Measurements from ENCODE around the gene ADISSP.

The ADISSP gene

GRCh38 chr20:3786126-3786484 is 18.6 kb upstream of the ADISSP start:
- Histone ChIP-seq H3K9ac (ENCODE audit: low read length) (peak overlapping the region; percentile 56), H3K4me2 (ENCODE audit: low read depth, low read length, poor library complexity, severe bottlenecking) (peak overlapping the region; percentile 47), H3K36me3 (ENCODE audit: low read length) (no peaks in the 10 kb centered on the region), H4K20me1 (ENCODE audit: low read depth, low read length) (no peaks in the 10 kb centered on the region), H3F3A (ENCODE audit: insufficient read depth) (peaks cover 6% of the 10 kb centered on the region; the same call in 1 of the 2 replicates), H3K79me2 (ENCODE audit: insufficient read depth, low read length) (no peaks in the 10 kb centered on the region; the same call in 1 of the 2 replicates), H3K9me2 (replicated peaks; ENCODE audit: insufficient read depth, low read length) (no peaks in the 10 kb centered on the region), H2AFZ (ENCODE audit: low read depth, low read length, severe bottlenecking) (no peak overlapping the region), H3K27me3 (ENCODE audit: low read length) (no peaks in the 10 kb centered on the region), H3K9me3 (ENCODE audit: insufficient read depth, low read length) (no peaks in the 10 kb centered on the region), H3K4me3 (ENCODE audit: insufficient read depth, low read length, poor library complexity, severe bottlenecking) (peak overlapping the region; percentile 62), H3K27ac (ENCODE audit: low read depth, low read length) (0 out of 2 replicates have a peak overlapping the region, but pooled peaks have one; percentile 18)
- no peak for TF ChIP-seq CTCF (IDR thresholded peaks at IDR 0.05; ENCODE audit: insufficient read depth, low read length, poor library complexity, severe bottlenecking)
- TF ChIP-seq EZH2phosphoT487 (conservative IDR thresholded peaks at IDR 0.05; ENCODE audit: low read length) = no peak

GRCh38 chr20:3785240-3786125 is 17.9 kb upstream of the ADISSP start:
- no peaks in the 10 kb centered on the region for H3K36me3 ChIP-seq (ENCODE audit: low read length)
- no peak overlapping the region for H2AFZ ChIP-seq (ENCODE audit: low read depth, low read length, severe bottlenecking)
- TF ChIP-seq EZH2phosphoT487 (conservative IDR thresholded peaks at IDR 0.05; ENCODE audit: low read length) = no peak
- TF ChIP-seq CTCF (IDR thresholded peaks at IDR 0.05; ENCODE audit: insufficient read depth, low read length, poor library complexity, severe bottlenecking) = no peak
- peaks cover 6% of the 10 kb centered on the region; the same call in 1 of the 2 replicates for H3F3A ChIP-seq (ENCODE audit: insufficient read depth)
- H3K27ac ChIP-seq (ENCODE audit: low read depth, low read length) = no peak overlapping the region
- no peaks in the 10 kb centered on the region for H3K9me2 ChIP-seq (replicated peaks; ENCODE audit: insufficient read depth, low read length)
- no peaks in the 10 kb centered on the region for H3K9me3 ChIP-seq (ENCODE audit: insufficient read depth, low read length)
- H4K20me1 ChIP-seq (ENCODE audit: low read depth, low read length) = no peaks in the 10 kb centered on the region
- no peaks in the 10 kb centered on the region for H3K27me3 ChIP-seq (ENCODE audit: low read length)
- peak overlapping the region; percentile 47 for H3K4me2 ChIP-seq (ENCODE audit: low read depth, low read length, poor library complexity, severe bottlenecking)
- peak overlapping the region; percentile 56 for H3K9ac ChIP-seq (ENCODE audit: low read length)
- no peaks in the 10 kb centered on the region; the same call in 1 of the 2 replicates for H3K79me2 ChIP-seq (ENCODE audit: insufficient read depth, low read length)
- peak overlapping the region; percentile 62 for H3K4me3 ChIP-seq (ENCODE audit: insufficient read depth, low read length, poor library complexity, severe bottlenecking)

- Histone ChIP-seq H3K27me3 (ENCODE audit: low read length) (no peaks in the 10 kb centered on the region), H3F3A (ENCODE audit: insufficient read depth) (peaks cover 6% of the 10 kb centered on the region; the same call in 1 of the 2 replicates), H3K36me3 (ENCODE audit: low read length) (no peaks in the 10 kb centered on the region), H4K20me1 (ENCODE audit: low read depth, low read length) (no peaks in the 10 kb centered on the region), H3K79me2 (ENCODE audit: insufficient read depth, low read length) (no peaks in the 10 kb centered on the region; the same call in 1 of the 2 replicates), H3K9ac (ENCODE audit: low read length) (no peak overlapping the region), H3K4me3 (ENCODE audit: insufficient read depth, low read length, poor library complexity, severe bottlenecking) (no peak overlapping the region), H2AFZ (ENCODE audit: low read depth, low read length, severe bottlenecking) (no peak overlapping the region), H3K9me3 (ENCODE audit: insufficient read depth, low read length) (no peaks in the 10 kb centered on the region), H3K27ac (ENCODE audit: low read depth, low read length) (no peak overlapping the region), H3K9me2 (replicated peaks; ENCODE audit: insufficient read depth, low read length) (no peaks in the 10 kb centered on the region), H3K4me2 (ENCODE audit: low read depth, low read length, poor library complexity, severe bottlenecking) (peak overlapping the region; percentile 17)
- TF ChIP-seq CTCF (IDR thresholded peaks at IDR 0.05; ENCODE audit: insufficient read depth, low read length, poor library complexity, severe bottlenecking) = no peak
- TF ChIP-seq EZH2phosphoT487 (conservative IDR thresholded peaks at IDR 0.05; ENCODE audit: low read length) = no peak
Measured at GRCh38 chr20:3784863-3785239, 17.3 kb upstream of the ADISSP start.

Data from SU-DHL-6 (cell line).